SK-N-SH (cell line): ENCODE data around the gene CTAG1A. TPM values are rescaled to one million over a fixed set of nuclear protein-coding genes. Genes with fewer than 3 reads are reported as not detected.

Experiments used
- CTCF ChIA-PET: fragments of 300-600, 350-600 bp; formaldehyde crosslinking; extraction: SDS; loops from one replicate; lab custom pipeline; 2021; lab: Yijun Ruan, JAX
- POLR2A ChIA-PET: fragments of 350-600 bp; sonication (Branson Sonifier 250); formaldehyde crosslinking; extraction: SDS; loops from one replicate; lab custom pipeline; 2020; ENCODE audit warnings: antibody characterized with exemption, inconsistent platforms; lab: Yijun Ruan, JAX
- DNase-seq: peaks from one replicate; pipeline ENCODE4 v3.0.0; 2012
- H2AFZ ChIP-seq: fragments of 200-600 bp; sonication (generic); 2 replicates; pipeline ENCODE4 v1.8.1; 2016; ENCODE audit warnings: antibody characterized with exemption, mild to moderate bottlenecking, low read depth
- H3F3A ChIP-seq: fragments of 200-600 bp; sonication (generic); replicated peaks from 2 replicates; pipeline ENCODE3; 2016; ENCODE audit warnings: antibody characterized with exemption, mild to moderate bottlenecking; ENCODE audit not compliant: insufficient read depth
- H3K27ac ChIP-seq, 2 experiments: fragments of 200-500 bp in 1 of 2; fragments of 200-600 bp in 1 of 2; sonication (Bioruptor generic) in 1 of 2; sonication (generic), shearing (Covaris generic) in 1 of 2; 2 replicates each; pipeline versions ENCODE4 v1.5.1 to v1.6.1; 2014 to 2016; ENCODE audit warnings: low read depth in 2 of 2, inconsistent platforms in 1 of 2, low read length in 1 of 2, mild to moderate bottlenecking in 1 of 2, mixed read lengths in 1 of 2
- H3K27me3 ChIP-seq: fragments of 200-600 bp; sonication (generic), shearing (Covaris generic); 2 replicates; pipeline ENCODE4 v1.6.1; 2016; ENCODE audit warnings: mixed run types; ENCODE audit not compliant: insufficient read depth
- H3K36me3 ChIP-seq, 2 experiments: fragments of 200-500 bp in 1 of 2; fragments of 200-600 bp in 1 of 2; sonication (Bioruptor generic) in 1 of 2; sonication (generic) in 1 of 2; replicated peaks in 1 of 2; 2 replicates each; pipeline versions ENCODE3 to v1.5.1; 2014 to 2016; ENCODE audit warnings: low read length in 1 of 2, mild to moderate bottlenecking in 1 of 2; ENCODE audit not compliant: insufficient read depth in 2 of 2, control insufficient read depth in 1 of 2
- H3K4me1 ChIP-seq, 2 experiments: fragments of 200-500 bp in 1 of 2; fragments of 200-600 bp in 1 of 2; sonication (Bioruptor generic) in 1 of 2; sonication (generic), shearing (Covaris generic) in 1 of 2; 2 replicates each; pipeline versions ENCODE4 v1.5.1 to v1.6.1; 2014 to 2016; ENCODE audit warnings: low read depth in 1 of 2, low read length in 1 of 2, mixed run types in 1 of 2; ENCODE audit not compliant: insufficient read depth in 2 of 2, control insufficient read depth in 1 of 2
- H3K4me2 ChIP-seq: fragments of 200-600 bp; sonication (generic), shearing (Covaris generic); 2 replicates; pipeline ENCODE4 v1.6.1; 2017; ENCODE audit warnings: mixed run types
- H3K4me3 ChIP-seq, 2 experiments: fragments of 200-500 bp in 1 of 2; fragments of 200-600 bp in 1 of 2; sonication (Bioruptor generic) in 1 of 2; sonication (generic), shearing (Covaris generic) in 1 of 2; 2 replicates each; pipeline versions ENCODE4 v1.5.1 to v1.8.1; 2014 to 2016; ENCODE audit warnings: low read depth in 2 of 2, inconsistent platforms in 1 of 2, low read length in 1 of 2, mild to moderate bottlenecking in 1 of 2, mixed read lengths in 1 of 2, moderate library complexity in 1 of 2
- H3K79me2 ChIP-seq: fragments of 200-600 bp; sonication (generic); 2 replicates; pipeline ENCODE4 v1.8.1; 2017; ENCODE audit warnings: mild to moderate bottlenecking; ENCODE audit not compliant: insufficient read depth
- H3K9ac ChIP-seq: fragments of 200-600 bp; sonication (generic); 2 replicates; pipeline ENCODE4 v1.6.1; 2017; ENCODE audit warnings: mixed run types
- H3K9me2 ChIP-seq: fragments of 200-600 bp; sonication (generic); 2 replicates; pipeline ENCODE4 v1.6.1; 2017; ENCODE audit warnings: mixed run types
- H3K9me3 ChIP-seq: fragments of 200-600 bp; sonication (generic); 2 replicates; pipeline ENCODE4 v1.6.1; 2017; ENCODE audit warnings: mixed run types, mild to moderate bottlenecking, moderate library complexity
- H4K20me1 ChIP-seq: fragments of 200-600 bp; sonication (generic); 2 replicates; pipeline ENCODE4 v1.6.1; 2017; ENCODE audit warnings: mild to moderate bottlenecking, mixed run types; ENCODE audit not compliant: insufficient read depth
- CHD2 ChIP-seq: fragments of 150-350 bp; IDR thresholded peaks from 2 replicates; pipeline ENCODE4 v1.6.1; 2018; ENCODE audit warnings: low read length; ENCODE audit not compliant: partially characterized antibody
- CTCF ChIP-seq: fragments of 200-600 bp; sonication (generic); IDR thresholded peaks from 2 replicates; pipeline ENCODE4 v1.6.1; 2017; ENCODE audit warnings: antibody characterized with exemption, mild to moderate bottlenecking, moderate library complexity
- ELF1 ChIP-seq: IDR thresholded peaks from 2 replicates; pipeline ENCODE4 v1.4.0; 2012
- EP300 ChIP-seq, 2 experiments: IDR thresholded peaks; 2 replicates each; pipeline versions ENCODE4 v1.4.0 to v1.6.1; 2012; ENCODE audit warnings: borderline replicate concordance in 1 of 2, low read depth in 1 of 2, low read length in 1 of 2
- FOSL2 ChIP-seq: IDR thresholded peaks from 2 replicates; pipeline ENCODE4 v1.4.0; 2012; ENCODE audit warnings: low read depth, mild to moderate bottlenecking, moderate library complexity, borderline replicate concordance
- FOXJ3 ChIP-seq: sonication (generic); formaldehyde crosslinking; IDR thresholded peaks from 2 replicates; pipeline ENCODE4 v1.5.1; 2020; ENCODE audit warnings: mild to moderate bottlenecking, missing genetic modification reagents
- IRF3 ChIP-seq: fragments of 150-350 bp; IDR thresholded peaks from 2 replicates; pipeline ENCODE4 v1.6.1; 2016; ENCODE audit warnings: mild to moderate bottlenecking, low read depth, low read length
- MAX ChIP-seq: IDR thresholded peaks from 2 replicates; pipeline ENCODE4 v1.4.0; 2012; ENCODE audit warnings: low read depth
- MXI1 ChIP-seq: IDR thresholded peaks from 2 replicates; pipeline ENCODE4 v1.6.1; 2012; ENCODE audit warnings: mild to moderate bottlenecking, low read depth, low read length, improper control_type of control experiment
- NRF1 ChIP-seq: IDR thresholded peaks from 2 replicates; pipeline ENCODE4 v1.6.1; 2012; ENCODE audit warnings: low read depth, mild to moderate bottlenecking, low read length
- PBX3 ChIP-seq: IDR thresholded peaks from 2 replicates; pipeline ENCODE4; 2012
- POLR2AphosphoS5 ChIP-seq: IDR thresholded peaks from 2 replicates; pipeline ENCODE4 v1.6.1; 2012; ENCODE audit warnings: low read depth, low read length
- RFX5 ChIP-seq: IDR thresholded peaks from 2 replicates; pipeline ENCODE4 v1.6.1; 2012; ENCODE audit warnings: mild to moderate bottlenecking, improper control_type of control experiment, low read length
- RXRA ChIP-seq: IDR thresholded peaks from 2 replicates; pipeline ENCODE4 v1.4.0; 2012; ENCODE audit warnings: low read depth, mild to moderate bottlenecking, borderline replicate concordance
- SIN3A ChIP-seq: IDR thresholded peaks from 2 replicates; pipeline ENCODE4 v1.6.1; 2012; ENCODE audit warnings: low read depth, mild to moderate bottlenecking, low read length, moderate library complexity, borderline replicate concordance
- TCF12 ChIP-seq: IDR thresholded peaks from 2 replicates; pipeline ENCODE4 v1.4.0; 2012
- TEAD4 ChIP-seq: IDR thresholded peaks from 2 replicates; pipeline ENCODE4 v1.4.0; 2012; ENCODE audit warnings: mild to moderate bottlenecking, borderline replicate concordance; ENCODE audit not compliant: insufficient read depth
- USF1 ChIP-seq: IDR thresholded peaks from 2 replicates; pipeline ENCODE4 v1.4.0; 2012; ENCODE audit warnings: low read depth, borderline replicate concordance
- WGBS: methylation state at CpG from one replicate; pipeline ENCODE4 v1.1.6; 2017; ENCODE audit warnings: low lambda C conversion rate; 5-methylcytosine and 5-hydroxymethylcytosine counted together
- polyA plus RNA-seq, 3 experiments: library from polyadenylated mRNA; depleted of rRNA; stranded (reverse); fragments of >200 nt; gene quantifications; 2 replicates each; pipeline ENCODE4 v1.2.3, GENCODE V29; 2012

Gene CTAG1A
- polyA plus RNA-seq, 1 of the 3 experiments (the other 2 are of a cell fraction) = not detected

- Histone ChIP-seq H3K9me3 (no peaks in the 10 kb centered on the region), H2AFZ (no peak overlapping the region), H3K4me1 (peaks cover under 1 to 7% of the 10 kb centered on the region in 2 experiments; a peak in 1 of 4 replicates), H3K4me2 (peak overlapping the region; percentile 77), H3F3A (peaks cover 6% of the 10 kb centered on the region), H3K27ac (peak overlapping the region; percentile 94), H3K79me2 (peaks cover 67% of the 10 kb centered on the region), H3K27me3 (peaks cover 17% of the 10 kb centered on the region), H3K9ac (peak overlapping the region; percentile 77), H3K4me3 (peak overlapping the region; percentile 68 to 70), H4K20me1 (peaks cover 9% of the 10 kb centered on the region), H3K36me3 (no peaks in the 10 kb centered on the region), H3K9me2 (no peaks in the 10 kb centered on the region)
- ChIA-PET CTCF (interaction anchor here (1.2 kb wide), 2 partner anchors 12 to 117 kb away, joined by 3 to 5 read pairs; no protein-coding TSS in a partner anchor), POLR2A (no interaction called here)
- no peak for DNase-seq
- WGBS = 21% methylated on average over 9 of the region's 9 CpGs
- no peak for TF ChIP-seq CHD2
- no peak for TF ChIP-seq POLR2AphosphoS5
- TF ChIP-seq NRF1 = no peak
- TF ChIP-seq FOXJ3 (CRISPR knock-in tag) = no peak
- no peak for TF ChIP-seq ELF1
- TF ChIP-seq TEAD4 = no peak
- no peak for TF ChIP-seq PBX3
- no peak for TF ChIP-seq FOSL2
- TF ChIP-seq RXRA = no peak
- TF ChIP-seq CTCF = no peak
- TF ChIP-seq TCF12 = no peak
- TF ChIP-seq SIN3A = no peak
- TF ChIP-seq MXI1 = no peak
- no peak for TF ChIP-seq RFX5
- no peak for TF ChIP-seq USF1
- TF ChIP-seq EP300 (IDR thresholded peaks at IDR 0.05; ENCODE audit: borderline replicate concordance in 1 of 2, low read depth in 1 of 2, low read length in 1 of 2) = no peak
- no peak for TF ChIP-seq MAX
- no peak for TF ChIP-seq IRF3
Measured at GRCh38 chrX:154548028-154548316, 37.0 kb upstream of the CTAG1A start.
